GM12875 (cell line): Measurements from ENCODE around the gene TEX29.

Experiments
- H3K4me3 ChIP-seq: one replicate; pipeline ENCODE4 v1.5.1; 2011; ENCODE audit warnings: low read depth, low read length, control low read depth
- TF ChIP-seq, protein P1 (sequence below): IDR thresholded peaks from 2 replicates; pipeline ENCODE4 v1.5.1; 2011; ENCODE audit warnings: low read depth, mild to moderate bottlenecking, control low read depth, inconsistent platforms, low read length, moderate library complexity, borderline replicate concordance; ENCODE audit not compliant: insufficient read depth

Gene TEX29

DNA sequence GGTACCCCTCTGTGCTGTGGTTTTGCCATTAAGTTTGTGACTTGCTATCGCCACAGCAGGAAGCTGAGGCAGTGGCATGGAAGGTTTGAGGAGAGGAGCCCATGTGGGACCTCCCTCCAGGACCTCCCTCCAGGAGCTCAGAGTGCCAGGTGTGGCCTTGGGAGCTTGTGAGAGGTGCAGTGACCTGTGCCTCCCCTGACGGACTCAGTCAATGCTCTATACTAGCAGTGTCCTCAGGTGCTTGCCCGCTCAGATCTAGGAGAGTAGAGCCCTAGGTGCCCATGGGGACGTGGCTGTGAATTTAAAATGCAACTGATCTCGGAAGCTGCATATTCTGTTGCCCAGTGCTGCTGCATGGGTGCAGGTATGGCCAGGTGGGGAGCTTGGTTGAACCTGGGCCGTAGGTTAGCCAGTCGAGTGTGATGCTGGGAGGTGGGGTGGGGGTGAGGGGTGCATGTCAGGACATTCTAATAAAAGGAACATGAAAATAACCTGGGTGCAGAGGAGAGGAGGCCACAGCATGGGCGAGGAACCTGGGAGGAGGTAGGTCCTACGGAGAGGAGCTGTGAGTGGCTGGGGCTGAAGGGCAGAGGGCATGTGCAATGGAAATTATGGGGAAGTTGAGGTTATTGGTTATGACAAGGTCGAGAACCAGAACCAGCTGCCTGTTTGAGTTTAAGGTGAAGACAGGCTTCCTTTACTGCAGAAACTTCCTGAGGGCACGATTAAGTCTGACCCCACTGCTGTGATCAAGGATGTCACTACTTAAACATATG lies 41.6 kb downstream of the TEX29 start:
- TF ChIP-seq, protein P1, sequence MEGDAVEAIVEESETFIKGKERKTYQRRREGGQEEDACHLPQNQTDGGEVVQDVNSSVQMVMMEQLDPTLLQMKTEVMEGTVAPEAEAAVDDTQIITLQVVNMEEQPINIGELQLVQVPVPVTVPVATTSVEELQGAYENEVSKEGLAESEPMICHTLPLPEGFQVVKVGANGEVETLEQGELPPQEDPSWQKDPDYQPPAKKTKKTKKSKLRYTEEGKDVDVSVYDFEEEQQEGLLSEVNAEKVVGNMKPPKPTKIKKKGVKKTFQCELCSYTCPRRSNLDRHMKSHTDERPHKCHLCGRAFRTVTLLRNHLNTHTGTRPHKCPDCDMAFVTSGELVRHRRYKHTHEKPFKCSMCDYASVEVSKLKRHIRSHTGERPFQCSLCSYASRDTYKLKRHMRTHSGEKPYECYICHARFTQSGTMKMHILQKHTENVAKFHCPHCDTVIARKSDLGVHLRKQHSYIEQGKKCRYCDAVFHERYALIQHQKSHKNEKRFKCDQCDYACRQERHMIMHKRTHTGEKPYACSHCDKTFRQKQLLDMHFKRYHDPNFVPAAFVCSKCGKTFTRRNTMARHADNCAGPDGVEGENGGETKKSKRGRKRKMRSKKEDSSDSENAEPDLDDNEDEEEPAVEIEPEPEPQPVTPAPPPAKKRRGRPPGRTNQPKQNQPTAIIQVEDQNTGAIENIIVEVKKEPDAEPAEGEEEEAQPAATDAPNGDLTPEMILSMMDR, result no peak
- no peak overlapping the region for H3K4me3 ChIP-seq

DNA sequence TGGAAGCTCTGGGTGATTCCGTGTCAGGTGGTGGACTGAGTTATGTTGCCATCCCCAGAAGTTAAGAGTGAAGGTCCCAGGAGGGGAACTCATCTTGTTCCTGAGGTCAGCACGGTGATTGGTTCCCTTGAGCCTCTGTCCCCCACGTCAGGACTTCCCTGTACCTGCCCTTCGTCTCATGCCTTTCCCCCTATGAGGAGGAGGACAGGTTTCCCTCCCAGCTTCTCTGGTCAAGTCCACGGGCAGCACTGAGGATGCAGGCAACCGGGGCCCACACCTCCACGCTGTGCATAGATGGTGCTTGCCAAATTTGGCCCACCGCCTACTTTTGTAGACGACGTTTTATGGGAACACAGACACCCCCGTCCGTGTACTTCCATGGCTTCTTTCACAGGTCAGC lies 42.7 kb downstream of the TEX29 start:
- no peak overlapping the region for H3K4me3 ChIP-seq
- TF ChIP-seq, protein P1, result no peak

DNA sequence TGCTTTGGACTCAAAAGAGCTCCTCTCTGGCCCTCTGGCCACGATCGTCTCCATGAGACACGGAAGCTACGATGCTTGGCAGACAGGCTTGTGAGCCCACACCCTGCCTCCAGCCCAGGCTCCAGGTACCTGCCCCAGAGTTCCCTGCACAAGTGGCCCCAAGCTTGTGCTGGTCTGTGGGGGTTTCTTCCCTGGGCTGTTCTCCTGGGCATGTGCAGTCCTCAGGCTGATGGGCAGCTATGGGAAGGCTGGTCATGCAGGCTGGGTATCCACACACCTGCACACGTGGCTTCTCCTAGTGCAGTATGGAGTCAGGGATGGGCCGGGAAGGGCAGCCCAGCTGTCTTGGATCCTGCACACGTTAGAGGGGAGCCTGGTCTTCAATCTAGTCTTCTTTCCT lies 43.1 kb downstream of the TEX29 start:
- TF ChIP-seq, protein P1, result no peak
- H3K4me3 ChIP-seq, result no peak overlapping the region

DNA sequence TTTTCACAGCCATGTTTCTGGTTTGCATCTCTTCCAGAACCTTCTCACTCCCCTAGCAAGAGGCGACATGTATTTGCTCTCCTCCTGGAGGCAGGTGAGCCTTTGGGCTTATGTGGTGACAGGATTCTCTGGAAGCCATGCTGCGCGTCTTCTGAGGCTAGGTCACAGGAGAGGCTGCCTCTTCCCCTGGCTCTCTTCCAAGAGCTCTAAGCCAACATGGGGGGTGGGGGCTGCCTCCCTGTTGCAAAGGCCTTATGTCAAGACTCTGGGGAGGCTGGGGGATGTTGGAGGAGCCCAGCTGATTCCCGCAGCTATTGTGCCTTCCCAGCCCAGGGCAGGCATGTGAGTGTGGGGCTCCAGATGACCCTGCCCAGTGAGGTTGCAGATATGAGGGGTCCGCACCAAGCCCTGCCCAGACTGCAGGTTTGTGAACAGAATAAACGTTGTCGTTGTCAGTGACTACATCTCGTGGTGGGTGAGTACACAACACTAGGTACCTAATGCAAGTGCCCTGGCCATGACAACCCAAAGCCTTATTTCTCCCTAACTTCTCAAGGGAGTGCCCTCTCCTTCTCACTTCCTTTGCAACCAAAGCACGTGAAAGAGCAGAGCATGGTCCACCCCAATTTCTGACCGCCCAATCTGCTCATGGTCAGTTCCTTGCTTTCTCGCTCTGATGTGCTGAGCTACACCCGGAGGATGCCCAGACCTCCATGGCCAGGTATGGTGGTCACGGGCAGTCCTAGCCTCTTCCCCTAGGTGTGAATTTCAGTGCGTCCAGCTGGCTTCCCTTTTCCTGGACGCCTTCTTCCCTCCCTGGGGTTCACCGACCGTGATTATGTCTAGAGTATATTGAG lies 44.9 kb downstream of the TEX29 start:
- TF ChIP-seq, protein P1, result no peak
- H3K4me3 ChIP-seq, result no peak overlapping the region

DNA sequence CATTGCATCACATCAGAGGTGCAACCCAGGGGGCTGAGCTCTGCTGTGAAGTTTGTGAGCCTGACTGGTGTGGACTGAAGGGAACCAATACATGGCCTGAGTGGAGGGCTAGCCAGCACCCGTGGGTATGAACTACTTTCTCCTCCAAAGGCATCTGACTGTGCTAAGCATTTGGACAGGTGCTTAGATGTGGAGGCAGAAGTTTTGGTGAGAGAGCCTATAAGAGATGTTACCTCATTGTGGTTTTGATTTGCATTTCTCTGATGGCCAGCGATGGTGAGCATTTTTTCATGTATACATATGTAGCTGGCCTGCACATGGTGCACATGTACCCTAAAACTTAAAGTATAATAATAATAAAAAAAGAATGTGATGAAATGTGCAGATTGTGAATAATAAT lies 46.9 kb downstream of the TEX29 start:
- no peak overlapping the region for H3K4me3 ChIP-seq
- TF ChIP-seq, protein P1, result no peak

DNA sequence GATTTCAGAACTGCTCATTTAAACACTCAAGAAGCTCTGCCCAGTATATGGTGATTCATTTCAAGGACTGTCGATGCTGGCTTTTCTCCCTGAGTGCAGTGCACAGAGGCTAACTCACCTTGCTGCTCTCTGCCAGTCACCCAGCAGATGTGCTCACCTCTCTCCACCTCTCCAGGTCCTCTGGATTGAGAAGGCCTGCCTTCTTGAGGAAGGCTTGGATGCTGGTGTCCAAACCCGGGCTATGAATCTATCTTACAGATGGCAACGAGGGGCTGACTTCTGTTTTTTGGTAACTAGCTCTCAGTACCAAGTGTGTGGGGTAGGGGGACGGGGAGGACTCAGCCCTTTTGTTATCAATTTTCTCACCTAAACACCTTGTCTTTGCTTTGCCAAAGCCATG lies 47.6 kb downstream of the TEX29 start:
- no peak overlapping the region for H3K4me3 ChIP-seq
- TF ChIP-seq, protein P1, result no peak
